ENCODE measurements around the gene PRKN. TPM values are rescaled to one million over a fixed set of nuclear protein-coding genes. Genes with fewer than 3 reads are reported as not detected.

The PRKN gene
- polyA plus RNA-seq, 1 experiment, result 0.71 TPM

GRCh38 chr6:161453558-161453957 is 1274.0 kb downstream of the PRKN start:
- Histone ChIP-seq H3K27me3 (ENCODE audit: control insufficient read depth, insufficient read depth, low read length) (no peaks in the 10 kb centered on the region), H3K4me3 (ENCODE audit: low read depth, low read length) (no peak overlapping the region), H3K36me3 (ENCODE audit: control insufficient read depth, insufficient read depth, low read length) (no peaks in the 10 kb centered on the region)
- POLR2A ChIA-PET, result no interaction called here
- no peak for TF ChIP-seq CTCF (IDR thresholded peaks at IDR 0.05; ENCODE audit: insufficient read depth, low read depth, low read length)
- CTCF ChIA-PET, result interaction anchor here (1.2 kb wide), 1 partner anchor 35 kb away, joined by 3 read pairs; no protein-coding TSS in a partner anchor
- no peak for DNase-seq (ENCODE audit: low read depth)

- POLR2A ChIA-PET, result no interaction called here
- CTCF ChIA-PET, result no interaction called here
- TF ChIP-seq CTCF (IDR thresholded peaks at IDR 0.05; ENCODE audit: insufficient read depth, low read depth, low read length), result no peak
- Histone ChIP-seq H3K4me3 (ENCODE audit: low read depth, low read length) (no peak overlapping the region), H3K36me3 (ENCODE audit: control insufficient read depth, insufficient read depth, low read length) (no peaks in the 10 kb centered on the region), H3K27me3 (ENCODE audit: control insufficient read depth, insufficient read depth, low read length) (no peaks in the 10 kb centered on the region)
- DNase-seq (ENCODE audit: low read depth), result no peak
These were observed 1275.3 kb downstream of the PRKN start for GRCh38 chr6:161452241-161452640.

GRCh38 chr6:161449521-161449920 is 1278.0 kb downstream of the PRKN start:
- H3K4me3 ChIP-seq (ENCODE audit: low read depth, low read length), result no peak overlapping the region
- no peak for TF ChIP-seq CTCF (IDR thresholded peaks at IDR 0.05; ENCODE audit: insufficient read depth, low read depth, low read length)
- CTCF ChIA-PET, result no interaction called here
- no peak for DNase-seq (ENCODE audit: low read depth)
- H3K36me3 ChIP-seq (ENCODE audit: control insufficient read depth, insufficient read depth, low read length), result no peaks in the 10 kb centered on the region
- H3K27me3 ChIP-seq (ENCODE audit: control insufficient read depth, insufficient read depth, low read length), result no peaks in the 10 kb centered on the region
- POLR2A ChIA-PET, result no interaction called here

GRCh38 chr6:161446949-161447348 is 1280.6 kb downstream of the PRKN start:
- no peak for DNase-seq (ENCODE audit: low read depth)
- ChIA-PET CTCF (interaction anchor here (0.7 kb wide), 1 partner anchor 11 kb away, joined by 3 read pairs; no protein-coding TSS in a partner anchor), POLR2A (no interaction called here)
- no peak for TF ChIP-seq CTCF (IDR thresholded peaks at IDR 0.05; ENCODE audit: insufficient read depth, low read depth, low read length)
- Histone ChIP-seq H3K27me3 (ENCODE audit: control insufficient read depth, insufficient read depth, low read length) (no peaks in the 10 kb centered on the region), H3K4me3 (ENCODE audit: low read depth, low read length) (no peak overlapping the region), H3K36me3 (ENCODE audit: control insufficient read depth, insufficient read depth, low read length) (no peaks in the 10 kb centered on the region)

GRCh38 chr6:161446296-161446925 is 1281.2 kb downstream of the PRKN start:
- ChIA-PET CTCF (interaction anchor here (0.6 to 0.8 kb wide), 3 partner anchors 9 to 16 kb away, joined by 3 read pairs; no protein-coding TSS in a partner anchor), POLR2A (no interaction called here)
- no peaks in the 10 kb centered on the region for H3K36me3 ChIP-seq (ENCODE audit: control insufficient read depth, insufficient read depth, low read length)
- DNase-seq (ENCODE audit: low read depth), result no peak
- H3K27me3 ChIP-seq (ENCODE audit: control insufficient read depth, insufficient read depth, low read length), result no peaks in the 10 kb centered on the region
- H3K4me3 ChIP-seq (ENCODE audit: low read depth, low read length), result no peak overlapping the region
- no peak for TF ChIP-seq CTCF (IDR thresholded peaks at IDR 0.05; ENCODE audit: insufficient read depth, low read depth, low read length)
